SK-N-SH (cell line): Measurements from ENCODE around the gene TPSAB1.

Source experiments
- CHD2 ChIP-seq: fragments of 150-350 bp; IDR thresholded peaks from 2 replicates; pipeline ENCODE4 v1.6.1; 2018; ENCODE audit warnings: low read length; ENCODE audit not compliant: partially characterized antibody
- CTCF ChIP-seq: fragments of 200-600 bp; sonication (generic); IDR thresholded peaks from 2 replicates; pipeline ENCODE4 v1.6.1; 2017; ENCODE audit warnings: antibody characterized with exemption, mild to moderate bottlenecking, moderate library complexity
- ELF1 ChIP-seq: IDR thresholded peaks from 2 replicates; pipeline ENCODE4 v1.4.0; 2012
- EZH2phosphoT487 ChIP-seq: fragments of 200-600 bp; sonication (generic); IDR thresholded peaks from 2 replicates; pipeline ENCODE4 v1.6.1; 2017; ENCODE audit warnings: low read depth, mixed run types, mild to moderate bottlenecking, antibody characterized with exemption, moderate library complexity, borderline replicate concordance
- JUND ChIP-seq: IDR thresholded peaks from 2 replicates; pipeline ENCODE4 v1.4.0; 2012
- MAX ChIP-seq: IDR thresholded peaks from 2 replicates; pipeline ENCODE4 v1.4.0; 2012; ENCODE audit warnings: low read depth
- NRF1 ChIP-seq: IDR thresholded peaks from 2 replicates; pipeline ENCODE4 v1.6.1; 2012; ENCODE audit warnings: low read depth, mild to moderate bottlenecking, low read length
- YY1 ChIP-seq: IDR thresholded peaks from 2 replicates; pipeline ENCODE4 v1.4.0; 2012; ENCODE audit warnings: low read depth, mild to moderate bottlenecking

GRCh38 chr16:1224558-1224957, 15.9 kb upstream of the TPSAB1 start:
- TF ChIP-seq CTCF (no peak), JUND (no peak), ELF1 (no peak), EZH2phosphoT487 (no peak), MAX (no peak), NRF1 (no peak), CHD2 (no peak), YY1 (no peak)
